Suprapubic skin (tissue), 3 donors: ENCODE measurements around the gene BNC2.

ENCODE experiments used
- CTCF ChIP-seq, 2 donors: fragments of 200-600 bp in 1 of 2; fragments of 450-650 bp in 1 of 2; sonication (generic) in 1 of 2; IDR thresholded peaks; one replicate each; pipeline ENCODE4 v1.5.1; 2016 to 2019; ENCODE audit warnings: antibody characterized with exemption in 2 of 2, mild to moderate bottlenecking in 1 of 2, moderate library complexity in 1 of 2
- EP300 ChIP-seq: sonication (generic); formaldehyde crosslinking; IDR thresholded peaks from one replicate; pipeline ENCODE4 v1.6.1; 2017; ENCODE audit warnings: antibody characterized with exemption
- POLR2A ChIP-seq, 2 donors: fragments of 450-650 bp; IDR thresholded peaks; one replicate each; pipeline ENCODE4 v1.6.1; 2017; ENCODE audit warnings: antibody characterized with exemption in 2 of 2, mild to moderate bottlenecking in 2 of 2, moderate library complexity in 2 of 2

GRCh38 chr9:16653491-16654399 is 216.7 kb downstream of the BNC2 start:
- TF ChIP-seq CTCF (IDR thresholded peaks at IDR 0.05) = no peak
- TF ChIP-seq EP300 = no peak
- no peak for TF ChIP-seq POLR2A (IDR thresholded peaks at IDR 0.05)
